ENCODE measurements around the gene ANGPTL2.
"Not testable (repeated sequence)": the region's sequence is repeated elsewhere in the genome, so short reads cannot be mapped to it uniquely, and the experiment has no call there.

The ANGPTL2 gene, protein sequence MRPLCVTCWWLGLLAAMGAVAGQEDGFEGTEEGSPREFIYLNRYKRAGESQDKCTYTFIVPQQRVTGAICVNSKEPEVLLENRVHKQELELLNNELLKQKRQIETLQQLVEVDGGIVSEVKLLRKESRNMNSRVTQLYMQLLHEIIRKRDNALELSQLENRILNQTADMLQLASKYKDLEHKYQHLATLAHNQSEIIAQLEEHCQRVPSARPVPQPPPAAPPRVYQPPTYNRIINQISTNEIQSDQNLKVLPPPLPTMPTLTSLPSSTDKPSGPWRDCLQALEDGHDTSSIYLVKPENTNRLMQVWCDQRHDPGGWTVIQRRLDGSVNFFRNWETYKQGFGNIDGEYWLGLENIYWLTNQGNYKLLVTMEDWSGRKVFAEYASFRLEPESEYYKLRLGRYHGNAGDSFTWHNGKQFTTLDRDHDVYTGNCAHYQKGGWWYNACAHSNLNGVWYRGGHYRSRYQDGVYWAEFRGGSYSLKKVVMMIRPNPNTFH

DNA sequence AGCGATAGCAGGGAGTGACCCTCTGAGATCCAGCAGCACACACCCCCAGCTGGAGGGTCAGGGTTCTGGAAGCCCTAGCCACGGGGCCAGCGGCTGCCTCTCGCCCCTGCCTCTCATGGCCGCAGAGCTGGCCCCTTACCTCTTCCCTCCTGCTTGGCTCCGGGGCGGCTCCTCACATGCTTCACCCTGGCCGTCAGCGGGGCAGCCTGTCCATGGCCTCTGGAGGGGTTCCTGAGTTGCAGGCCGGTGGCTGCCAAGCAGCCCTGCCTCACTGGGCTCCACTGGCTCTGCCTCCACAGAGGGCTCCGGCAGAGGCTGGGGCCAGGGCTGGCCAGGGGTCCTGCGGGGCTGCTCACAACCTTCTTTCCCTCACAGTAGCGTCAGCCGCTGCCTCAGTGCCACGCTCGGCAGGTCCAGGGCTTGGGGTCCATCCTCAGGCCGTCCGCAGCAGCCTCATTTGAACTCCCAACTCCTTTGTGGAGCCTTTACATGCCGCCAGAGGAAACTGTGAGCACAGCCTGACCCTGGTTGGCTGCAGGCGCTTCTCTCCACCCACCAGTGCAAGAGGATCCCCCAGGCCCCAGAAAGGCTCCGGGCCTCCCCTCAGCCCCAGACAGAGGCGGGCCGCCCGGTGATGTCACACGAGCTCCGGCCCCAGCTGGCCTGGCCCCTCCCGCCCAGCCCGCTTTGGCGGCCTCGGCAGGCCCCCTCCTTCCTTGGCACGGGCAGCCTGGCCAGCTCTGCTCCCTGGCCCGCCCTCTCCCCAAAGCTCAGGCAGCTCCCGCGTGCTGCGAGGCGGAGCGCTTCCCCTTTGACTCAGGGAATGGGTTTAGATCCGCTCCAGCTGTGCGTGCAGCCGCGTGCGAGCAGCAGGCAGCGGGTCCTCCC, at the start of gene ANGPTL2:
Gene ANGPTL2 (minus strand): TSS at position 460 of the 888 bp plus-strand sequence. CDS start 13,904 bp downstream, outside the sequence.
- H3K4me3 Mint-ChIP-seq = no peak within 1 kb of the TSS
- peak; percentile 41 for DNase-seq
- peaks cover 49% of the 10 kb centered on the region for H3K27me3 Mint-ChIP-seq
- no peak within 1 kb of the TSS for H3K27ac Mint-ChIP-seq
- no peaks in the 10 kb centered on the region for H3K9me3 Mint-ChIP-seq
- H3K4me1 Mint-ChIP-seq (ENCODE audit: low read depth) = no peaks in the 10 kb centered on the region
- no peaks in the 10 kb centered on the region for H3K36me3 Mint-ChIP-seq (ENCODE audit: low read depth)

DNA sequence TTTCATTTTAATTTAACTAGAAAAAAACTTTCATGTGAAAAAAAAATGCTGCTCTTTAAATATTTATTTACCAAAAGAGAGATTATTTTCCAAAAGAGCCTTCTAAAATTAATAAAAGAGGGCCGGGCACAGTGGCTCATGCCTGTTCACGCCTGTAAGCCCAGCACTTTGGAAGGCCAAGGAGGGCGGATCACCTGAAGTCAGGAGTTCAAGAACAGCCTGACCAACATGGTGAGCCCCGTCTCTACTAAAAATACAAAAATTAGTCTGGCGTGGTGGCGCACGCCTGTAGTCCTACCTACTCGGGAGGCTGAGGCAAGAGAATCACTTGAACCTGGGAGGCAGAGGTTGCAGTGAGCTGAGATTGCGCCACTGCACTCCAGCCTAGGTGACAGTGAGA, 48.9 kb upstream of the ANGPTL2 start:
- H3K36me3 Mint-ChIP-seq (ENCODE audit: low read depth); H3K27ac Mint-ChIP-seq; H3K4me3 Mint-ChIP-seq; DNase-seq; H3K9me3 Mint-ChIP-seq; H3K4me1 Mint-ChIP-seq (ENCODE audit: low read depth); H3K27me3 Mint-ChIP-seq: not testable (repeated sequence)

DNA sequence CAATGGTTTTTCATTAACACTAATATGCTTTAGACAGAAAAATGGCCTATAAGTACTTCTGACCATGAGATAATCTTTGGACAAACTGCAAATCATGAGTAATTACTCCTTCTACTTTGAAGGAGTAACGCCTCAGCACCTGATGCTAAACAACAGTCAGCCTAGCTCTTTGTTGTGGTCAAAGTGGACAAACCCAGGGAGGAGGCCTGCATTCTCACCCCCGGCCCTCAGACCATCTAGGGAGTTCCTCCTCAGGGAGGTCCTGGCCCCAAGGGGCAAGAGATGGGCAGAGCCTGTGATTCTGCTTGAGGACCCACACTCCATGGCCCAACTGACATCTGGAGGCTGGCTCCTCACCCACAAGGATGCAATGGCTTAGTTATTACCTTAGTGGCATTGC, 48.2 kb upstream of the ANGPTL2 start:
- no peaks in the 10 kb centered on the region for H3K36me3 Mint-ChIP-seq (ENCODE audit: low read depth)
- no peak overlapping the region for H3K27ac Mint-ChIP-seq
- no peaks in the 10 kb centered on the region for H3K9me3 Mint-ChIP-seq

DNA sequence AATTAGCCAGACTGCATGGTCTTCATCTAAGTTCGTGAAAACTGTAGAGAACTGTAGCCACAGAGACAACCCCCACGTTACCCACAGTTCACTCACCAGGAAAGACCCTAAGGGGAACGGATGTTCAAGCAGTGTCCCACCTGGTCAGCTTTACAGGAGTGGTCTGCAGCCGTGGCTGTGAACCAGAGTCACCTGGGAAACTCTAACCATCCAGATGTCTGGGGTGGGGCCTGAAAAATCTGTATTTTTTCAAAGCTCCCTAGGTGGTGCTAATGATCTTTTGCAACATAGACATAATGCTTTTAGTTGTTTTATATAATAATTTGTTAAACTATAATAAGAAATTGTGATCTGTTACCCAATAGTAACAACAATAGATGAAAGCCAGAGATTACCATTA, 47.7 kb upstream of the ANGPTL2 start:
- no peak overlapping the region for H3K27ac Mint-ChIP-seq
- DNase-seq = no peak
- H3K27me3 Mint-ChIP-seq = no peaks in the 10 kb centered on the region
- no peaks in the 10 kb centered on the region for H3K36me3 Mint-ChIP-seq (ENCODE audit: low read depth)
- no peaks in the 10 kb centered on the region for H3K9me3 Mint-ChIP-seq
- peaks cover 2% of the 10 kb centered on the region for H3K4me1 Mint-ChIP-seq (ENCODE audit: low read depth)
- H3K4me3 Mint-ChIP-seq = no peak overlapping the region

More for the DNA sequence above, 48.2 kb upstream of the ANGPTL2 start:
- Mint-ChIP-seq H3K27me3 (no peaks in the 10 kb centered on the region), H3K4me3 (no peak overlapping the region), H3K4me1 (ENCODE audit: low read depth) (peaks cover 2% of the 10 kb centered on the region)
- no peak for DNase-seq

DNA sequence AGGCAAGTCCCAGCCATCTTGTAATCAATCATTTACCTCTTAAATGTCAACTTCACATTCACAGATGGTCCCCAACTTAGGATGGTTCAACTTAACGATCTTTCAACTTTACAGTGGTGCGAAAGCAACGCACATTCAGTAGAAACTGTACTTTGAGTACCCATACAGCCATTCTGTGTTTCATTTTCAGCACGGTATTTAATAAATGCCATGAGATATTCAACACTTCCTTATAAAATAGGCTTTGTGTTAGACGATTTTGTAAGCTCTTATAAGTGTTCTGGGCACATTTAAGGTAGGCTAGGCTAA, 47.1 kb upstream of the ANGPTL2 start:
- Mint-ChIP-seq H3K4me3 (no peak overlapping the region), H3K9me3 (no peaks in the 10 kb centered on the region), H3K27me3 (no peaks in the 10 kb centered on the region), H3K27ac (no peak overlapping the region), H3K36me3 (ENCODE audit: low read depth) (no peaks in the 10 kb centered on the region), H3K4me1 (ENCODE audit: low read depth) (peaks cover 2% of the 10 kb centered on the region)
- DNase-seq = no peak

DNA sequence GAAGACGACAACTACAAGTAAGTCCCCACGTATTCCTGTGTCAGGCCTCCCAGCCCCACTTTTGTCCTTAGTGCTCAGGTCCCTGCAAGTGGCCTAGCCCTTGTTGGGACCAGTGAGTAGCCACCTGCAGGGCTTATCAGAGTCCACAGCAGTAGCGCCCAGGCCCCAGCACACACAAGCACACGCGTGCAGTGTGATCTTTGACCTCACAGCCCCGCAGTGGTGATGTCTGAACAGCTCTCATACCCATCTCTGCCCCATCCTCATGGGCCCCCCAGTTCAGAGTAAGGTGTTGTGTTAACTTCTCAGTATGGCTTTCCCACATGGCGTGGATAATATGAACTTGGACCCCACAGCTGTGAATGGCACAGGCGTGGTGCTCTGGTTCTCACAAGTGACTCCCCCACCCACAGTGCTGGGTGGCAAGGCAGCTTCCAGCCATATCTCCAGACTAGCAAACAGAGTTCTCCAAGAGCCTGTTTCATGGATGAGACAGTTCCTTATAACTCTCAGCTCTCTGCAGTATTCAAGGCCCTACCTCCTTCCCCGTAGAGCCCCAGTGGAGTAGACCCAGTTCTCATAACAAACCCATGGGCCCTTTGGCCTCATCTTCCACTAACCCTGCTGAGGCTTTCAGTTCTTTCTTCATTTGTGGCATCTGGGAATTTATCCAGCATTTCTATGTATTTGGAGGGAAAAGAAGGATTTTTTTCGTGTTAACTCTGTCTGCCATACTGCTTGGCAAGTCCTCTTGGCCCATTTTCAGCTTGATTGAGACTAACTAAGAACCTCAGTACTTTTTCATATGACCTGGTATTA, 46.5 kb upstream of the ANGPTL2 start:
- no peak overlapping the region for H3K27ac Mint-ChIP-seq
- H3K27me3 Mint-ChIP-seq = no peaks in the 10 kb centered on the region
- H3K36me3 Mint-ChIP-seq (ENCODE audit: low read depth) = no peaks in the 10 kb centered on the region
- H3K4me3 Mint-ChIP-seq = no peak overlapping the region
- H3K9me3 Mint-ChIP-seq = no peaks in the 10 kb centered on the region
- H3K4me1 Mint-ChIP-seq (ENCODE audit: low read depth) = peaks cover 2% of the 10 kb centered on the region
- no peak for DNase-seq

DNA sequence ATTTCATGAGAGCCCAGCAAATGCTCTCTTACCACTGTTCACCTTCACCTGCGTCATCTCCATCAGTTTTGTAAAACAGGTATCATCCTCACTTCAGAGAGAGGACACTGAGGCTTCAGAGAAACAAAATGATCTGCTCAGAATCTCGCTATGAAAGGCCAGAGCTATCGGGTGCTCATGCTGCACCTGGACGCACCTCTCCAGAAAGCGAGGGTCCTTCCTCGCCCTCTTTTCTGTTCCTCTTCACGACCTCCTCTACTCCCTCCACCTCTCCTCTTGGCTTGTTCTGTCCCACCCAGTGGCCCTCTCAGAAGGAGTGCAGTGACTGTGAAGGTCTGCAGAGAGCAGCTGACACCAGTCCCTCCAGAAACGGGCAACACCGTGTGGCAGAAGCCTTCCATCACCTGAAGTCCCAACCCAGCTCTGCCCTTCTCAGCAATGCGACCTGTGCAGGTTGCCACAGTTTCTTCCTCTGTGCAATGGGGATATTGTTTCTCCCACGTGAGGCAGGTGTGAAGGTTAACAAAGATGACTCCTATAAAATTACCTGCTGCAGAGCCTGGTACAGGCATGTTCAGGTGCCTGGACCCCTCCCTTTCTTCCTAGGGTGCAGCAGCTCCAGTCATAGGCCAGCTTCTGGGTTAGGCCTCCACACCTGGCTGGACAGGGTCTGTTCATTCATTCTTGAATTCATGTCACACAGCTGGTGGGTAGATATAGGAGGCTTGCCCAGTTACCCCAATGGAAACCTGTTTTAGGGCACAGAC, 45.3 kb upstream of the ANGPTL2 start:
- no peaks in the 10 kb centered on the region for H3K27me3 Mint-ChIP-seq
- H3K27ac Mint-ChIP-seq = no peak overlapping the region
- no peaks in the 10 kb centered on the region for H3K36me3 Mint-ChIP-seq (ENCODE audit: low read depth)
- H3K4me3 Mint-ChIP-seq = no peak overlapping the region
- DNase-seq = no peak
- no peaks in the 10 kb centered on the region for H3K9me3 Mint-ChIP-seq
- peaks cover 13% of the 10 kb centered on the region for H3K4me1 Mint-ChIP-seq (ENCODE audit: low read depth)

DNA sequence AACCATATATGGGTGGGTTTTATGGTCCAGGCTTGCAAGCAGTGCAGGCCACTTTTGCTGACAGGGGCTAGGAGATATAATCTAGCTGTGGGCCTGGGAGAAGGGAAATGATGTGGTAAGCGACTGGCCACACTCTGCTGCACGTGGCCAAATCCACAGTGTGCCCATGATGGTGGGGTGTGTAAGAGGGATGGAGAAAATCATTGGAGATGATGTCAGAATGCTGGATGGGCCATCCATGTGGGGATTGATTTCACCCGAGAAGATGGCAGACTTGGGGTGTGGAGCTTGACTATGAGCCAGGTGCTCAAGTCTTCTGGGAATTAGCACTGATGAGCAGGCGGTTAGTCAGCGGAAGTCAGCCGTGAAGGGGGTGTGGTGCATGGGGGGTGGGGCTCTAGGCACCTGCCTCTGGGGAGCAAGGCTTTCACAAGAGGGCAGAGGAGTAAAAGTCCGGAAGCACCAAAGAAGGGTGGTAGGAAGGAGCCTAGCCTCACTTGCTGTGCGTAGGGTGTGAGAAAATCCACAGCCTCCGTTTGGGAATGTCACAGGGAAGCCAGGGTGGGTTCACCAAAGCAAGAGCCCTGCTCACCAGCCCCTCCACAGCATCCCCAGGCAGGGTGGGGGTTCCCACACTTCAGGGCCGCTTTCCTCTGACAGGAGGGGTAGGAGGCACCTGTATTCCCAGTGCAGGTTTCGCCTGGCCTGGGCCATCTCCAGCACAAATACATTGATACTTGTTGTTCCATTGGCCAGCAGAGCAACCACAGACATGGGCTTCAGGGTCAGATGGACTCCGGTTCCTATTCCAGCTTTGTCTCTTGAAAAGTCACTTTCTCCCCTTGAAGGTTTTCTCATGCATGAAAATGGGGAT, 44.5 kb upstream of the ANGPTL2 start:
- no peaks in the 10 kb centered on the region for H3K9me3 Mint-ChIP-seq
- no peak overlapping the region for H3K4me3 Mint-ChIP-seq
- no peaks in the 10 kb centered on the region for H3K36me3 Mint-ChIP-seq (ENCODE audit: low read depth)
- no peak overlapping the region for H3K27ac Mint-ChIP-seq
- no peak for DNase-seq
- peaks cover 20% of the 10 kb centered on the region for H3K4me1 Mint-ChIP-seq (ENCODE audit: low read depth)
- no peaks in the 10 kb centered on the region for H3K27me3 Mint-ChIP-seq

DNA sequence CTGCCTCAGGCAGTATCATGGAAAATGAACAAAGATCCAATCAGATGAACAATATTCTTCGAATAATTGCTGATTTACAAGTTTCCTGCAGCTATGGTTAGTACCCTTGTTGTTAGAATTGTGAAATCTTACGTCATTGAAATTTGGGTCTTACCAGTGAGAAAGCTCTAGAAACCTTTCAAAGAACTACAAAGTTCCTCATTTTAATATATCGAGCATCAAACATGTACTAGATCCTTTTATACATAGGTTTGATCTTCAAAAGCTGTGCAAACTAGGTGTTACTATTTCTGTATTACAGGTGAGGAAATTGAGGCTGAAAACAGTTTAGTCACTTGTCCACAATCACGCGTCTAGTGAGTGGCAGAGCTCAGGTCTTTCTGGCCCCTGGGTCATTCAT, 43.7 kb upstream of the ANGPTL2 start:
- Mint-ChIP-seq H3K27me3 (no peaks in the 10 kb centered on the region), H3K4me3 (no peak overlapping the region), H3K27ac (no peak overlapping the region), H3K4me1 (ENCODE audit: low read depth) (peaks cover 24% of the 10 kb centered on the region), H3K9me3 (no peaks in the 10 kb centered on the region), H3K36me3 (ENCODE audit: low read depth) (no peaks in the 10 kb centered on the region)
- DNase-seq = no peak

DNA sequence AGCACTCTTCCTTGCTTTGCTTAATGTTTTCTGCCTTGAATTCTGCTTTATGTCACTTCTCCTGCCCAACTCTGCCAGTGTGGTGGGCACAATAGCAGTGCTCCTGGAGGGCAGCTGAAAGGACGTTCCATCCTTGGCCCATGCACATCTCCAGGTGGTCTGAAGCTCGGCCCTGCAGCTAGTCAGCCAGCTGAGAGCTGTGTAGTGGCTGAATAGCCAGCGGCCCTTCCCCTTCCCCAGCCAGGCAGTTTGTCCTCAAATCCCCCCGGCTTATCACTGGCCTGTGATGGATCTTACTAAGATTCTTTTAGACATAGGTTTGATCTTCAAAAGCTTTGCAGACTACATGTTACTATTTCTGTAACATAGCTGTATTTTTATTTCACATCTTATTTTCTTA, 42.7 kb upstream of the ANGPTL2 start:
- no peak for DNase-seq
- no peak overlapping the region for H3K4me3 Mint-ChIP-seq
- H3K4me1 Mint-ChIP-seq (ENCODE audit: low read depth) = peaks cover 24% of the 10 kb centered on the region
- H3K36me3 Mint-ChIP-seq (ENCODE audit: low read depth) = no peaks in the 10 kb centered on the region
- no peaks in the 10 kb centered on the region for H3K27me3 Mint-ChIP-seq
- H3K9me3 Mint-ChIP-seq = no peaks in the 10 kb centered on the region
- no peak overlapping the region for H3K27ac Mint-ChIP-seq

DNA sequence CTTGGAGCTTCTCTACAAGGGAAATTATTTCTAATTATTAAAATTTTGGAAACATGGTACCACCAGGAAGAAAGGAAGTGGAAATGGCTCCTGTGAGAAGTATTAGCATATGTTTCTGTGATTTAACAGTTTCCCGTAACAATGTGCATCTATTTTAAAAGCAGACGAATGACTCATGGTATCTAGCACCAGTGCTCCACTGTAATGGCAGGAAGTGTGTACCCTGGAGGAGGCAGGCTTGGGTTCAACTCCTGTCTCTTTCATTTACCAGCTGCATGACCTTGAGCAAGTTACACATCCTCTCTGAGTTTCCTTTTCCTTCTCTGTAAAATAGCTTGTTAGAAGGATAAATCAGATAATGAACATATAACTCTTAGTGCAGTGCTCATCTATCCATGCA, 41.0 kb upstream of the ANGPTL2 start:
- no peak for DNase-seq
- Mint-ChIP-seq H3K27ac (no peak overlapping the region), H3K36me3 (ENCODE audit: low read depth) (no peaks in the 10 kb centered on the region), H3K9me3 (no peaks in the 10 kb centered on the region), H3K4me3 (no peak overlapping the region), H3K27me3 (no peaks in the 10 kb centered on the region), H3K4me1 (ENCODE audit: low read depth) (peaks cover 27% of the 10 kb centered on the region)

DNA sequence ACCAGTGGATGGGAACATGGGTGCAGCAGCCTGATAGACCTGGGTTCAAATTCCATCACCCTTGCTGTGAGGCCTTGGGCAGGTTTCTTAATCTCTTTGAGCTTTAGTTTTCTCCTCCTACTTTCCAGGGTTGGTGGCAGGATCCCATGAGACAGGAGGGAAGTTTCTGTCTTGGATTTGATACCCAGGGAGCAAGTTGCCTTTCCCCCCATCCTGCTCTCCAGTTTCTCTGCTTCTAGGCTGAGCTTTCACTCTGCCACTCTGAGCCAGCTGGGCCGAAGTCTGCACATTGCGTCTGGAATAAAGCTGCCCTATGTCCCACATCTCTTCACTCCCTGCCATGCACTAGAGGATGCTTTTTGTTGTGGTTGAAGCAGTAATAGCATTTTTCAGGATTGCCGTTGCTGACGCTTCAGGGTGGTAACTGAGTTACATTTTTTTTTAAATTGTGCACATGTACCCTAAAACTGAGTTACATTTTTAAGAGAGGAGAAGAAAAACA, 40.5 kb upstream of the ANGPTL2 start:
- Mint-ChIP-seq H3K4me1 (ENCODE audit: low read depth) (peaks cover 27% of the 10 kb centered on the region), H3K4me3 (no peak overlapping the region), H3K27ac (no peak overlapping the region), H3K9me3 (no peaks in the 10 kb centered on the region), H3K27me3 (no peaks in the 10 kb centered on the region), H3K36me3 (ENCODE audit: low read depth) (no peaks in the 10 kb centered on the region)
- no peak for DNase-seq

Measured in activated T-cell treated with anti-CD3 and anti-CD28 coated beads, Interleukin-2, amount 50 U/mL, for 24 hours (primary cell).